Measurements from ENCODE around the gene BPI. TPM values are rescaled to one million over a fixed set of nuclear protein-coding genes. Genes with fewer than 3 reads are reported as not detected.

The BPI gene
- total RNA-seq, 4 donors from 2014 or later: 0.22 to 0.40 TPM; not detected in 2

DNA sequence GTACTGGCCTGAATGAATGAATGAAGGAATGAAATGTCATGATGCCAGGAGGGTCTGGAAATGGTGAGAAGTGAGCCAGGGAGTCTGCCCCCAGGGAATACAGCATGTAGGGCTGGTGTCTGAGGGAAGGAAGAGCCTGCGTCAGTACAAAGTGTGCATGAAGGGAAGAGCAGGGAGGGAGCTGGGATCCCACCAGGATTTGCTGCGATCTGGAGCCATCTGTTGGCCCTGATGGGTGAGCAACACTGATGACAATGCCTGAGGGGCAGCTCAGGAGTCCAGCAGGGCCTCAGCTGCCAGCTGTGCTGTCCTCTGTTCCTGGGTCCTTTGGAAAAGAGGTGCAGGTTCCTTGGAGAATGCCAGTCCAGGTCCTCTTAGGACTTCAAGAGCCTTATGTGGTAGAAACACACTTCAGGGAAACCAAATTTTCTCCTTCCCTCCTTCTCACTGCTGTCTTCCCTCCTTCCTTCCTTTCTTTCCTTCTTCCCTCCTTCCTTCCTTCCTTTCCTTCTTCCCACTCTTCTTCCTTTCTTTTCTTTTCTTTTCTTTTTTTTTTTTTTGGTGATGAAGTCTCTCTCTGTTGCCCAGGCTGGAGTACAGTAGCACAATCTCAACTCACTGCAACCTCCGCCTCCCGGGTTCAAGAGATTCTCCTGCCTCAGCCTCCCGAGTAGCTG lies 11.5 kb downstream of the BPI start:
- Histone ChIP-seq H3K4me1 (no peaks in the 10 kb centered on the region), H3K4me3 (replicated peaks in 1 of 3) (no peak overlapping the region), H3K9me3 (no peaks in the 10 kb centered on the region), H3K27me3 (no peaks in the 10 kb centered on the region), H3K36me3 (no peaks in the 10 kb centered on the region), H3K27ac (no peak overlapping the region)
- intact Hi-C loops (cut with DNase I): no loop called here
- no peak for DNase-seq
- 68 to 72% methylated on average over 5 of the region's 5 CpGs for WGBS, 2 donors
- no peak for TF ChIP-seq POLR2A (IDR thresholded peaks at IDR 0.05)
- TF ChIP-seq, protein P1, sequence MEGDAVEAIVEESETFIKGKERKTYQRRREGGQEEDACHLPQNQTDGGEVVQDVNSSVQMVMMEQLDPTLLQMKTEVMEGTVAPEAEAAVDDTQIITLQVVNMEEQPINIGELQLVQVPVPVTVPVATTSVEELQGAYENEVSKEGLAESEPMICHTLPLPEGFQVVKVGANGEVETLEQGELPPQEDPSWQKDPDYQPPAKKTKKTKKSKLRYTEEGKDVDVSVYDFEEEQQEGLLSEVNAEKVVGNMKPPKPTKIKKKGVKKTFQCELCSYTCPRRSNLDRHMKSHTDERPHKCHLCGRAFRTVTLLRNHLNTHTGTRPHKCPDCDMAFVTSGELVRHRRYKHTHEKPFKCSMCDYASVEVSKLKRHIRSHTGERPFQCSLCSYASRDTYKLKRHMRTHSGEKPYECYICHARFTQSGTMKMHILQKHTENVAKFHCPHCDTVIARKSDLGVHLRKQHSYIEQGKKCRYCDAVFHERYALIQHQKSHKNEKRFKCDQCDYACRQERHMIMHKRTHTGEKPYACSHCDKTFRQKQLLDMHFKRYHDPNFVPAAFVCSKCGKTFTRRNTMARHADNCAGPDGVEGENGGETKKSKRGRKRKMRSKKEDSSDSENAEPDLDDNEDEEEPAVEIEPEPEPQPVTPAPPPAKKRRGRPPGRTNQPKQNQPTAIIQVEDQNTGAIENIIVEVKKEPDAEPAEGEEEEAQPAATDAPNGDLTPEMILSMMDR (IDR thresholded peaks at IDR 0.05): no peak

DNA sequence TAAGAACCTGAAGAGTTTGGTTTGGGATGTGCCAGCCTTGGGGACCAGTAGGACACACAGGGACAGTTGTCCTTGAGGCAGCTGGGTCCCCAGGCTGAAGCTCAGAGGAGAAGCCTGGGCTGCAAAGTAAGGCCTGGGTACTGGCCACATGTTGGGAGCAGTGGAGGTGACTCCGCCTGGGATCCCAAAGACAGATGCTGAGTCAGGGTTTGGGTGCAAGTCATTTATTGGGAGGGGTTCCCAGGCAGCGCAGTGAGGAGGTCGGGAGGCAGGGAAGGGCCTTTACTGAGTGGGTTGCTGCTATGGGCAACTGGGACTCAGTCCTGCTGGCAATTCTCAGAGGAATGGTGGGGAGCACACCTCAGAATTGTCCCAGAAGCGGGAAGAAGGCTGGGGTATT lies 12.4 kb downstream of the BPI start:
- no peak overlapping the region for H3K4me3 ChIP-seq (replicated peaks in 1 of 3)
- no peaks in the 10 kb centered on the region for H3K36me3 ChIP-seq
- no peaks in the 10 kb centered on the region for H3K9me3 ChIP-seq
- DNase-seq: no peak
- no peak overlapping the region for H3K27ac ChIP-seq
- WGBS, 2 donors: 84 to 94% methylated on average over 4 of the region's 4 CpGs
- no peak for TF ChIP-seq POLR2A (IDR thresholded peaks at IDR 0.05)
- no peaks in the 10 kb centered on the region for H3K4me1 ChIP-seq
- H3K27me3 ChIP-seq: no peaks in the 10 kb centered on the region
- intact Hi-C loops (cut with DNase I): no loop called here

DNA sequence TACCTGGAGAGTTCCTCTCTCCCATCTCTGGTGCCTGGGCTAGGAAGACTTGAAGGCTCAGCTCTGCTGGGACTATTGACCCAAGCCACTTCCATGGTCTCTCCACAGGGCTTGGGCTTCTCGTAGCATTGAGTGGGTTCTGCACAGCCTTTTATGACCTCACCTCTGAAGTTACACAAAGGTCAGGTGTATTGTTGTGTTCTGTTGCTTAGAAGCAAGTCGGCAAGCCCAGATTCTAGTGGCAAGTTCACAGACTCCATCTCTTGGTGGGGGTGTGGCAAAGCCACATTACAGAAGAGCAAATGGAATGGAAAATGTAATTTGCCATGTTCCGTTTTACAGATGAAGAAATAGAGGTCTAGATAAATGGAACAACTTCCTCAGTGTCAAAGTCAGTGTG lies 13.5 kb downstream of the BPI start:
- Histone ChIP-seq H3K27me3 (no peaks in the 10 kb centered on the region), H3K4me3 (replicated peaks in 1 of 3) (no peak overlapping the region), H3K36me3 (no peaks in the 10 kb centered on the region), H3K27ac (no peak overlapping the region), H3K9me3 (no peaks in the 10 kb centered on the region), H3K4me1 (no peaks in the 10 kb centered on the region)
- TF ChIP-seq POLR2A (IDR thresholded peaks at IDR 0.05): no peak
- TF ChIP-seq, protein P1 (IDR thresholded peaks at IDR 0.05): no peak
- 73 to 78% methylated on average over 3 of the region's 3 CpGs for WGBS, 2 donors
- intact Hi-C loops (cut with DNase I): no loop called here
- no peak for DNase-seq

DNA sequence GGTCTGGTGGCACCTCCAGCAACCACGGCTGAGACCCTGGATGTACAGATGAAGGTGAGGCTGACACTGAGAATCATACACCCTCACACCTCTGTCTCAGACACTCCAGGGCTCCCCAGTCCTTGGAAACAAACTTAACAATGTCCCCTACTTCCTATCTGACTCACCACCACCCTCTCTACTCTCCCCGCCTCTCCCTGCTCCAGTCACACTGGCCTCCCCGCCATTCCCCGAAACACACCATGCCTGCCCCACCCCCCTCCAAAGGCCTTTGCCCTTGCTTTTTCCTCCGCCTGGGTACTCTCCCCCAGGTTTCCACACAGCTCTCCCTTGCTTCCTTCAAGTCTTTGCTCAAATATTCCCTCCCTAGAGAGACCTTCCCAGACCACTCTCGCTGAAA lies 16.3 kb downstream of the BPI start:
- H3K27me3 ChIP-seq: no peaks in the 10 kb centered on the region
- intact Hi-C loops (cut with DNase I): no loop called here
- no peak for DNase-seq

DNA sequence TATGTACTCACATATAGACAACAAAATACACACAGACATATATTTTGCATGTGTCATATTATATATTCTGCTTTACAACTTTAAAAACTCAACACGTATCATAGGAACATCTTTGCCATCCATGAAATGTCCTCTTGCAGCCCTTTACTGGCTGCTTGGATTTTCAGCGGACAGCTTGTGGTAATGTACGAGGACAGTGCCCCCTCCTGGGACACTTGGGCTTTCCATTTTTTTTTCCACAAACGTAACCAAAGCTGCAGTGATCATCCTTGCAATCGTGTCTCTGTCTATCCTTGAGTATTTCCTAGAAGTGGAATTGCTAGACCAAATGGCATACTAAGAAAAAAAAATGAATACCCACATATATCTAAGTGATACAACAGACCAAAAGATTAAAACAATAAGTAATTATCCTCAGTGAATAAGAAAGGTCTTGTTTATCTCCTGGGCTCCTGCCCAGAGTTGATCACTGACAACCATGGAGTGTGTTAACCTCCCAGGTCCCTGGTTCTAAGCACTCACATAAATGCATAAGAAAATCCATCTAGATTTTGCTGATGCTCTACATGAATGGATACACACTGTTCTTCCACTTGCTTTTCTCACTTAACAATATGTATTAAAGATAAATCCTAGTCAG lies 18.1 kb downstream of the BPI start:
- peak; percentile 9 to 31 for DNase-seq

More for the DNA sequence above, 16.3 kb downstream of the BPI start:
- Histone ChIP-seq H3K36me3 (no peaks in the 10 kb centered on the region), H3K27ac (no peak overlapping the region), H3K9me3 (no peaks in the 10 kb centered on the region), H3K4me1 (no peaks in the 10 kb centered on the region), H3K4me3 (replicated peaks in 1 of 3) (no peak overlapping the region)
- 65 to 68% methylated on average over 6 of the region's 6 CpGs for WGBS, 2 donors
- TF ChIP-seq, protein P1 (IDR thresholded peaks at IDR 0.05): no peak
- TF ChIP-seq POLR2A (IDR thresholded peaks at IDR 0.05): no peak

More for the DNA sequence above, 18.1 kb downstream of the BPI start:
- Histone ChIP-seq H3K9me3 (no peaks in the 10 kb centered on the region), H3K4me3 (replicated peaks in 1 of 3) (no peak overlapping the region), H3K4me1 (no peaks in the 10 kb centered on the region), H3K36me3 (no peaks in the 10 kb centered on the region), H3K27me3 (no peaks in the 10 kb centered on the region), H3K27ac (no peak overlapping the region)
- TF ChIP-seq POLR2A (IDR thresholded peaks at IDR 0.05): no peak
- TF ChIP-seq, protein P1 (IDR thresholded peaks at IDR 0.05): peak in 4 of 6 experiments; percentile 19 to 46 (median 36)
- intact Hi-C loops (cut with DNase I): no loop called here
- WGBS, 2 donors: 1 to 3% methylated on average over 5 of the region's 5 CpGs
